GM12891 (cell line): ENCODE measurements around the gene FN3KRP.

ENCODE experiments used
- POLR2A ChIP-seq: IDR thresholded peaks from 2 replicates; pipeline ENCODE4 v1.6.1; 2011; ENCODE audit warnings: low read depth, low read length, control low read depth
- TAF1 ChIP-seq: IDR thresholded peaks from 2 replicates; pipeline ENCODE4 v1.6.1; 2011; ENCODE audit warnings: low read depth, low read length, control low read depth

DNA sequence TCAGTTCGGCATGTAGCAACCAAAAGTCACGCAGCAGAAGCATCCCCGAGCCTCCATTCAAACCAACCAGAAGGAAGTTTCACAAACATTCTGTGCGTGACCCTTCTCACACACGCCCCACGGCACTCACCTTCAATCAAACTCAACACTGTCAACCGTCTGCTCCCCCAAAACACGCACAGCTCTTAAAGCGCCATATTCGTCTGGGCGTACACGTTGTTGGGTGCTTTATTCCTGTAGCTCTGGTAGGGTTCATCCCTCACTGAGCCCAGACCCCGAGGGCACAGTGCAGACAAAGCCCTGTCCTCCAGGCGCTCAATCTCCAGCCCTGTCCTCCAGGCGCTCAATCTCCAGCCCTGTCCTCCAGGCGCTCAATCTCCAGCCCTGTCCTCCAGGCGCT is 20.2 kb upstream of the FN3KRP start:
- TF ChIP-seq TAF1 (no peak), POLR2A (no peak)
